GF-D8 (cell line): ENCODE measurements around the gene KAZN.

Source experiments
- DNase-seq: peaks from one replicate; lab custom pipeline; 2025; lab: John Stamatoyannopoulos, UW

Gene KAZN

DNA sequence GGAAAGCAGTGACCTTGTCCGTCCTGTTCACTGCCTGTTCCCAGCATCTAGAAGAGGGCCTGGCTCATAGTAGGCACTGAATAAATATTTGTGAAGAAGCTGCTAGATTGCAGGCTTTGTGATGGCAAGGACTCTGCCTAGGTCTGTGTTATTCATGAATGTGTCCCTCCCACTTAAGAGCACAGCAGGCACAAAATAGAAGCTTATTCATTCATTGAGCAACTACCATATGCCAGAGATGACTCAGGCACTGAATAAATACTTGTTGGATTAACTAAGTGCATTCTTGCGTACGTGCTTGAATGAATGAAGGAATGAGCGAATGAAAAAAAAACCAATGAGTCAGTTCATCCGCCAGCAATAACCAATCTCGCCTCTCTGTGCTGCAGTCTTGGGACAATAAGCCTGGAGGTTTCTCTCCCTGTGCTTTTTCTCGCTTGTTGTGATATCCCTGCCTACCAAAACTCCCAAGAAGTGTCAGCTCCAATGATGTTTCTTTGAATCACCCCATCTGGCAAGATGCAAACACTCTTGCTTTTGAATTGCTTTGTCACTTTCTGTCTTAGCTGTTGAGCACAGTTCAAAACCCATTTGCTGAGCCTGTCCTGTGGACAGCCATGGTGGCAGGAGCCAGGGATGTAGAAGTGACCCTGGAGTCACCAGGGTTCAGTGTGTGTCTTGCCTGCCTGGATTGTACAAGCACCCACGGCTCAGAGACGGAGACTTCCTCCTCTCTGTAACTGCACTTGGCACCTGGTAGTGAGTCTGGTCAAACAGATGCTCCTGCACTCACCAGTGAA, 143.9 kb downstream of the KAZN start:
- no peak for DNase-seq

DNA sequence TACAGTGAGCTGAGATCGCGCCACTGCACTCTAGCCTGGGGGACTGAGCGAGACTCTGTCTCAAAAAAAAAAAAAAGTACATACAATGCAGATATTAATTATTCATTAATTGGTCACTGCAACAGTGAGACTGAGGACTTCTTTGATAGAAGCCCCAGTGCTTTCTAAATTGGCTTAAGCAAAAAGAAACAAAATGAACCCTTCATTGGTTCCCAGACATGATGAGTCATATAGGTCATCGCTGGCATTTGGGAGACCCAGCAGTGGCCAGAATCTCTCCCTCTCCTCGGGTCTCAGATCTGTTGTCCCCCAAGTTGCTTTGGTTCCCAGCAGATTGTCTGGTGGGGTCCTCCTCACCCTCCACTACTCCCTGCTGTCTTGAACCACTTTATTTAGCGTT, 144.9 kb downstream of the KAZN start:
- DNase-seq, result no peak

DNA sequence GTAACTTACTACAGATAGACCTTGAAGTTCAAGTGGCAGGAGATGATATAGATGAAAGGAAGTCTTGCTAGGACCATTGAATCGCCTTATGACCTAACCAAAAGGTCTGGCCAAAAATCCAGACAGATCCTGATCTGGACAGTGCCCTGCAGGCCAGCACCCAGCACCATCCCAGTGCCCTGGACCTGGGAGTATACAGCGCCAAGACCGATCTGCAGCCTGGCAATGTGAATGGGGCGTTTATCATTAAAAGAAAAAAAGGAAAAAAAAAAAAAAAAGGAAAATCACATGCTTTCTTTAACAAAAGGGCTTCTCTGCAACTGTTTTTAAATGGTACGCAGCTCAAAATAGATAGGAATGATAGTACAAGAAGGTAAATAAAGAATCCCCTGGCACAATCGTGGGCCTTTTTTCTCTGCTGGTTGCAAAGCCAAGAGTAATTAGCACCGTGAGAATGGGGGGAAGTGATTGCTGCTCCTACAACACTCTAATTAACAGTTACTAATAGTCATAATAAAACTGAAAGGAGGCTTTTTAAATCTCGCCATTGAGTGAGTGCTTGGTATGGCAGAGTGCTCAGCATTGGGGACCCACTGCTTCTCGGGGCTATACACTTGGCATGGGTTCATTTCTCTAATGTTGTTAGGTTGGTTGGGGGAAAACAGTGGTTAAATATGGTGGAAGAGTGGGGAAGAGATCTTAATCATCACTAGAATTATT, 146.7 kb downstream of the KAZN start:
- DNase-seq, result no peak

DNA sequence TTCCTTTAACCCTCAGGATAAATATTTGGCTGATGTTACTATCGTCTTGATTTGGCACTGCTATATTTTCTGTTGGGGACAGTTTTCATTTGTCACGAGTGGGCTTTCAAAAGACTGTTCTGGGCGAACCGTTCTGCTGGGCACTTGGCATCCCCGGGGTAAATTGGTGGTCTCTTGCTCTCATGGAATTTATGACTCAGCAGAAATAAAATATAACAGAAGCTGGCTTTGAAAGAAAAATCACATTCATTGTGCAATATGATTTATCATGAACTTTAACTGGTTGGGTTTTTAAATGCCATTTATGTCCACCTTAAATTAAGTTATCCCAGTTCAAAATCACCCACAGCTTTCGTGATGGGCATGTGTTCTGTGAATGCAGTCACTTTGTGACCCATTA, 147.3 kb downstream of the KAZN start:
- no peak for DNase-seq

DNA sequence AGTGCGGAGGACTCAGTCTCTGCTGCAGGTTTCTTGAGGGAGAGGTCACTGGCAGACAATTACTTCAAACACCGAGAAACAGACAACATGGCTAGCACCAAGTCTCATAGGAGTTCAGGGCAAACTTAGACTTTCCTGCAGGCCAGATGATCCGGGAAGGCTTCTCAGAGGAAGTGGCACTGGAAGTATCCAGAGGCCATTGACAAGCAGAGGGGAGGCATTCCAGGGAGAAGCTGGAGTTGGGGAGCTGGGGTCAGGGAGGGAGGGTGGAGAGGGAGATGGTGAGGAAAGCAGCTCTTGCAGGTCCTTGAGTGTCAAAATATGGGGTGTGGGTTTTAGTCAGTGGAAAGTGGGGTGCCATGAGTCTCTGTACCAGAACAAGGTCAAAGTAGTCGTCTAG, 147.9 kb downstream of the KAZN start:
- no peak for DNase-seq

DNA sequence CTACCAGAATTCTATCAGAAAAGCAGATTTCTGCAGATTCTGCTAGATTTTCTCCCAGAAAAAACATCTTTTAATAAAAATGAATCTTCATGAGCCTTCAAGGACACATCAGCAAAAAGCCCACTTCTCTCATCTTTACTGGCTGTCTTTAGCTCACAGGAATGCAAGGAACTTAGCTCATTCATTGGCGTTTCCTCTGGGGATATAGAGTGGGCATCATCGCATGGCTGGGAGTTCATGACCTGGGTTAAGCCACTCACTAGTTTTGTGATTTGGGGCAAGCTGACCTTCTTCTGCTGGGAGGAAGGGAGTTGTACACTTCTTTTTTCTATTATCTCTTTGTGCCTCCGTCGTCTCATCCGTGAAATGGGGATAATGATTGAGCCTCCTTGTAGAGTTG, 149.7 kb downstream of the KAZN start:
- DNase-seq, result no peak

DNA sequence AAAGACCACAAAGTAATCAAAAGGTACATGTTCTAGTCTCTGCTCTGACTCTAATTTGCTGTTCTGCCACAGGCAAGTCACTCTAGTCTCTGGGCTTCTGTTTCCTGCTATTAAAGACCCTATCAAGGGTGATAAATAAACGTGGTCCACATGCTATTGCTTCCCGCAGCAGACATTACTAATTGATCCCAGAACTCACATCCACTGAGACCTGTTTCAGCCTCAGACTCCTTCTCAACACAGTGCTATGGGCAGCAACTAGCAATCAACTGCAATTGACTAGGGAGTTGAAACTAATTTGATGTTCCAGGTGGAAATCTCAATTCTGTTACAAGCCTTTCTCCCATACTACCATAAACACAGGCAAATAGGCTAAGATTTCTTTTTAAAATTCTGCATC, 150.5 kb downstream of the KAZN start:
- DNase-seq, result no peak

DNA sequence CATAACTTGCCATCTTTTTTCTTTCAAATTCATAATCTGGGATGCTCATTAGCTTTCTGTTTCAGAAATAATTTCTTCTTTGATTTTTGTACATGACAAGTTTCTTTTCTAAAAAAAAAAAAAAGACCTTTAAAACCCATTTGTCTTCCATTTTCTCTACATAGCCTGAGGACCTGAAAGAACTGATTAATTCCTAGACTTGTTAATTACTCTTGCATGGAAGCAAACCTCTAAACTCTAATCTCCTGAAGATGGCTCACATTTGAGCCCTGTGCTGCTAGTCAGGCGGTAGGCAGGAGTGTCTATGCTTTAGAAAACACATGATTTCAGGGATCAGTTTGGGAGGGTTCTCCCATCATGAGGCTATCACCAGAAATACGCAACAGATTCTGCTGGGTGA, 152.0 kb downstream of the KAZN start:
- no peak for DNase-seq

DNA sequence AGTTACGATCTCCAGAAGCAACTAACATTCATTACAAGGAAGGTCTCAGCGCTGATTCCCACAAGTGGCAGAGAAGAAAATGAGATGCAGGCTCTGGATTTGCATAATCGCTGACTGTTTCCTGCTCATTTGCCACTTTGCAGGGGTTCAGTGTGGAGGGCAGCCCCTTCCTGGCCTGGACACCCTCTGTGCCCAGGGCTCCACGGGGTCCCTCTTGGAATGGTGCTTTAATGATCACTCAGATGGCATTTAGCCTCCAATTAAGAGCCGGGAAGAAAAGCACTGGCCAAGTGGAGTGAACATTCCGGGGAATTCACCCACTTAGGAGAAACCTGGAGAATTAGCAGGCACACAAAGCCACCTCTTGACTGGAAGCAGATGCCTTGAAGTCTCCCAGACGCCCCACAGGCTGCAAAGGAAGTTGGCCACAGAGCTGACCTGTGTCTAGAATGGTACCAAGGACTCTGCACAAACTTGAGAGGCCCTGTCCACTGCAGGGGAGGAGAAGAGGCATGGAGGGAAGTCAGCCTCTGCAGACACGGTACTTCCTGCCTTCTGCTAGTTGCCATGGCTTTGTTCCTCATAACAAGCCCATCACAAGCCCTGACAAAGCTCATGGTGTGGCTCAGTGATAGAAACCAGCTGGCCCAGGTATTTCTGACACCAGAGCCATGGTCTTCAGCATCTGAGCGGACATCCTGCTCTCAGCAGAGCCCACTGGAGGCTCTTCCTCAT, 157.2 kb downstream of the KAZN start:
- DNase-seq, result no peak

DNA sequence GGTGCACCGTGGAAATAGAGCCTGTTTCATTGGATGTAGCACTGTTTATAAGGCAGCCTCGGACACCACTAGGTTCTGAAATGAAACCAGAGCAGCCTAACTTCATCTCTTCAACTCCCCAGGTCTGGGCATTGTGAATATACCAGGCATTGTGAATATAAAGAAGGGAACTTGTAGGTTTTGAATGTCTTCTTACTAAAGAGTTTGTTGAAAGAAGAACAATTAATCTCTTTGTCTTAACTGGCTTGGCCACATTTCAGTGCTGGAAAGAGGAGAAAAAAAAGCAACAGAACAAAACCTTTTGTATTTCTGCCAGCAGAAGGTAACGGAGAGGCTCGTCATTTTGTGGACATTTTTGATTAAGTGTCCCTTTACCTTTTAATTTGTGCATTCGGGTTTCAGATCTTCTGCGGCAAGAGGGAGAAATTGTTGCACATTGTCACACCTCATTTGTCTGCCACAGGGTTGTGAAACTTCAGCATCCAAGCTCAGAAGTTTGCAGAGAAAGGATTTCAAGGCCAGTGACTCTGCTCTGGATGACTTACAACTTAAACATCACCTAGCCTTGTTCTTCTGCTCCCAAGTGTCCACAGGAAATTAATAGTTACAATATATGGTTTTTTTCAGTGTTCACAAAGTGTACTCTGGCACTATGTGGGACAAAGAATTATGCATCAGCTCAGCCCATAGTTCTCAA, 158.3 kb downstream of the KAZN start:
- DNase-seq, result no peak

DNA sequence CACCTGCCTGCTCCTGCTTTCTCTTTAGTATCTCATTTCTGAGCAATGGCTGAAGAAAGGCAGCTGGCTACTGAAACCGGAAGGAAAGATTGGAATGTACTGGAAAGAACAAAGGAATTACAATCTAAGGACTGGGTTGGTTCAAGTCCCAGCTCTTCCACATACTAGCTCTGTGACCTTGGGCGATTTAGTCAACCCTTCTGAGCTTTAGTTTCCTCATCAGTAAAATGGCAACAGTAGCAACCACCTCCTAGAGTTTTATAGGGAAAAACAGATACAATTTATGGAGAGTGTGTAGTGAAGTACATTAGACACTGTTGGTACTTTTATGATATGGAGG, 158.8 kb downstream of the KAZN start:
- DNase-seq, result no peak

DNA sequence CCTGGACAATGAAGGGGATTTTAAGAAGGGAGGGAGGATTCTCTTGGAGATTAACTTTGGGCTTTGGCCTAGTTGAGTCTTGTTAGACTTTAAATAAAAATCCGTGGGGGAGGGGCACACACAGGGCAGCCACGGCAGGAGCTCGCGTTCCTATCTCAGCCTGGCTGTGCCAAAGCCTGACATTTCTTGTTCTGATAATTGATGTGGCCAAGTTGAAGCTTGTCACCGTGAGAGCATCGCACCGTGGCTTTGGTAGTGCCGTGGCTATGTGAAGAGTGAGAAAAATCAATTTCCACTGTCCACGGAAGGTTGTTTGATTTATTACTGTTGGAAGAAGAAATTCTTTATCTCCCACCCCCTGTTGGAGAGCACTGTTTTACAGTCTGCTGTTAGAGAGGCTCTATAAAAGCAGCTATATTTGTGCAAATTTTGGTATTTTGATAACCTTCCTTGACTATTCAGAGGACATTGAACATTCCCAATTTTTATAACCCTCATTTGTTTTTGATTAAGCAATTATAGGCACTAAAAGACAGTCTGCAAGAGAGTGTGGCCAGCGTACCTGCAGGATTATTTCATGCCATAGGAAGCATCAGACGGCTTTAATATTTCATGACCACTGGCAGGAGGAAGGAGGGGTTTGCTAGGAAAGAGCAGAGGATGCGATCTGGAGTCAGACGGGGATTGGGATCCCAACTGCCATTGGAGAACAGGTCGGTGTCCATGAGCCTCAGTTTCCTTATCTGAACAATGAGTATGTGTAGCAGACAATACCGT, 160.7 kb downstream of the KAZN start:
- DNase-seq, result no peak

DNA sequence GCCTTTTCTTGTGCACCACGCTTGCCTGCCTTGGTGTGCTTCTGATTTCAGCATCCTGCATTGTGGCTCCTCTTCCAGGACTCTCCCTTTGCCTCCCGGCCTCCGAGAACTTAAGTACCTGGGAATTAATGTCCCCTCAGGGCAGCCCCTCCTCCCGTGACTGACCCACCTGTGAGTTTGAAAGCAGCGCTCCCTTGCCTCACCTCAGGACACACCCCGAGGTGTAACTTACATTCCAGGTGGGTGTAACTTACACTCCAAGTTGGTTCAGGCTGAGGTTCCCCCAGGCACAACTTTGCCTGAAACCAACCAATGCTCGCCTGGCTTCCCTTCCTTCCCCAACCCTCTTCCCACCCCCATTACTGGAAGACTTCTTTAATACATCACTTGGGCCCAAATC, 161.4 kb downstream of the KAZN start:
- no peak for DNase-seq

DNA sequence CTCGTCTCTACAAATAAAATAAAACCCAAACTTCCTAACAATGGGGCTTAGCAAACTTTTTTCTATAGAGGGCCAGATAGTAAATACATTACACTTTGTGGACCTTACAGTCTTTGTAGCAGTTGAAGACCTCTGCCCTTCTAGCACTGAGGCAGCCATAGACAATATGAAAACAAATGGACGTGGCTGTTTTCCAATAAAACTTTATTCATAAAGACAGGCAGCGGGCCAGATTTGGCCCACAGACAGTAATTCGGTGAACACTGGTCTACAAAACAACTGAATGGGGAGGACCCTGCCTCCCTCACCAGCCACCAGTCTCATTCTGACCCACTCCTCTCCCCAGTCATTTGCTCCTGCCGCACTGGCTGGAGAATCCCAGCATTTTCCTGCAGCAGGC, 162.3 kb downstream of the KAZN start:
- no peak for DNase-seq

DNA sequence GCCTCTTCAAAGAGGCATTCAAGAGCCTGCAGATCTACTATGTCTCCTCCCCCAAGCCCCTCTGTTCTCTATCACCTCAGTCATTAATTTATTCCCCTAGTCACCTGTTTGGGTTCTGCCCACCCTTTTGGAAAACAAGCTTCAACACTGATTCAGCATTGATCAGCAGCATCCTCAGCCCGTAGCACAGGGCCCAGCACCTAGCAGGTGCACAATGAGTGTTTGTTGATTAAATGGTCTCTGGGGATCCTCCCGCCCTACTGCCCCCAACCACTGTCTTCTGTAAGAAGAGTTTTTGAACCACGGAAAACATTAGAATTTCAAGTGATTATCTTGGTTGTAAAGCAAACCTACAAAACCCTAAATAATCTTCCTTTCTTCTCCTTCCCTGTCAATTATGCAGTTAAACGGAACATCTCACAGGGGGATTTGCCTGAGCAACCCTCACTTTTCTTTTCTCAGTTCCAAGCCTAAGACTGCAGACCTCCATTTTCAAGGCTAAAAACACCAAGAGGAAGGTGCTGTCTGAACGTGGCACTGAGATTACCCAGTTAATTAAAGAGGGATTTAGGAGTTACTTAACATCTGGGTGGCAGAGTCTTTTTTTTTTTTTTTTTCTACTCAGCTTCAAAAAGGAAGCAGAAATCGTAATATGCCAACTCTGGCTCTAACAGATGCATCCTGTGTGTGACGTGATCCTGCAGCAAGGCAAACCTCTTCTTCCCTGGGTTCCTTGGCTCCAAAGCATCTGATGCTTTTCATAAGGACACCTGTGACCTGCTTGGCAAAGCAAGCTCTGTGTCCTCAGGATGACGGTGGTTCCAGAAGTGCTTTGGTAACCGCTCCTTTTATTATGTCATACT, 163.0 kb downstream of the KAZN start:
- no peak for DNase-seq

DNA sequence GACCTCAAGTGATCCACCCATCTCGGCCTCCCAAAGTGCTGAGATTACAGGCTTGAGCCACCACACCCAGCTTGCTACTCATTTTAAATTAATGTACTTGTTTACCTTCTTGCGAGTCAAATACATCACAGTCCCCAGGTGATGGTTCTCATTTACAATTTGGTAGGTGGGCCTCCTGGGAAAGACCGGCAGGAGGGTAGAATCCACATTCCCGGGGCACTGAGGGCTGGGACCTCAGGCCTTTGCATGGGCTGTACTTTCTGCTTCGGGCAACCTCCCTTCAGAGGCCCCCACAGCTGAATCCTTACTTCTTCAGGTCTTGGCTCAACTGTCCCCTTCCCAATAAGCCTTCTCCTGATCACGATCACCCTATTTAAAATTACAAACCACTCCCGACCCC, 165.5 kb downstream of the KAZN start:
- no peak for DNase-seq

DNA sequence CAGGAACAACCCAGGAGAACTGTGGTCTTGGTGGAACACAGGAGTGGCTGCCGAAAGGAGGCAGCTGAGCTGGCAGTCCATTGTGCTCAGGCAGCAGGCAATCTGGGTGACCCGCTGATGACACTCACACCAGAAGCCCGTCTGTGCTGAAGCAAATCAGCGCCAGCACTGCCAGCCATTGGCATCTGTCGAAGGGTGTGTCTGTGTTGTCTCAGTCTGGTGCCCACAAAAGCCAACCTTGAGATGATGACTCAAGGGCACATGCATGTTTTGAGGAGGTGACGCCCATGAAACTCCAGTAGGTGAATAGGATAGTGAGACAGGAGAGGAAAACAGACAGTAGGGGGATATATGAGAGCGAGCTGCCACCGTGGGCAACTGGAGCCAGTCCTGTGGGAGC, 167.3 kb downstream of the KAZN start:
- no peak for DNase-seq

DNA sequence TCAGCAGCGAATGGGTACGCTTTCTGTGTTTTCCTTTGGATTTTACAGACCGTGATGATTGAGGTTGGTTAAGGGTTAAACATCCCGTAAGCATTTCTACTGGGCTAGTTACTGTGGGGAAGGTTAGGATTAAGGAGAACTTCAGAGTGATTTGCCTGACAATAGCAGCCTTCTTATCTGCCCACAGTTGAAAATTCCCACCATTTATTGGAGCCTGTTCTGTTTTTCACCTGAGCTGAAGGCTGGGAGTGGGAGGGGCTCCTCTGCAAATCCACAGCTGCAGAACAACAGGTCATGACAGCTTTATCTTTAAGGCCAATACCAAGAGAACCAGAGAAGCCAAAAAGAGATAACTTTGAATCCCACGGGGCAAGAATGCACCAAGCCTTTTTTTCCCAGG, 168.6 kb downstream of the KAZN start:
- no peak for DNase-seq

DNA sequence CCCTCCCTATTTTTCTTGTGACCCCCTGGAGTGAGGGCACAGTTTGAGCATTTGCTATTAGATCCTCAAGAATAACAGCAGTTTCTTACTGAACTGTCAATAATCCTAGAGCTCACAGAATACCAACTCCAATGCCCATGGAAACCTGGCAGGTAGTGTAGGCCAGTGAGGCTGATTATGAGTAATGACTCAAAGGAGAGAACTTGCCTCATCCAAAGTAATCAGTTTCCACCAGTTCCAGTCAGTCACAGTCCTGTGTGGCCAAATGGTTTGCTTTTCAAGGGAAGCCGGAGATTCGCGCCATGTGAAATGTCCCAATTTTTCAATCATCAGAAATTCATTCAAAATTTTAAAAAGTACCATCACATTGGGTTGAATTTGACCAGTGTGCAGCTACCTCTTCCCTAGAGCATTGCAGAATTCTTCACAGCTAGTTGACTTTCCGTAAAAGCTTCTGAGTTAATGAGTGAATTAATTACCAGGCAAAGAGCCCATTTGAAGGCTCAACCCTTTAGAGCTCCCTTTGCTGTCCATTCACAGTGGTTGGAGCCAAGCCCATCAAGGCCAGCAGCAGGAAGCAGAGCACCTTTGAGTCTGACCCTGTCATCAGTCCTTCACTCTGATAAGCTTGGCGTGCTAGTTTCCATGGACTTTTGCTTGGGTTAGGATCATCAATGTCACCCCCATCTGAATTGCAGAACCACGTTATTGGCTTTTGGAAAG, 170.3 kb downstream of the KAZN start:
- no peak for DNase-seq
